HEK293 (cell line): Measurements from ENCODE around the gene ZNF732.

Experiments
- GLI2 ChIP-seq: fragments of 450-650 bp; formaldehyde crosslinking; IDR thresholded peaks from 2 replicates; pipeline ENCODE4; 2017; ENCODE audit warnings: missing biosample characterization, missing genetic modification characterization, low read depth, borderline replicate concordance
- ZNF140 ChIP-seq: fragments of 450-650 bp; formaldehyde crosslinking; IDR thresholded peaks from 2 replicates; pipeline ENCODE4 v1.5.1; 2016; ENCODE audit warnings: missing biosample characterization, missing genetic modification characterization
- ZNF146 ChIP-seq: fragments of 450-650 bp; formaldehyde crosslinking; IDR thresholded peaks from 2 replicates; pipeline ENCODE4 v1.5.1; 2016; ENCODE audit warnings: missing biosample characterization, missing genetic modification characterization
- ZNF155 ChIP-seq: fragments of 450-650 bp; formaldehyde crosslinking; IDR thresholded peaks from 2 replicates; pipeline ENCODE4 v1.5.1; 2016; ENCODE audit warnings: missing biosample characterization, missing genetic modification characterization
- ZNF610 ChIP-seq: fragments of 450-650 bp; formaldehyde crosslinking; IDR thresholded peaks from 2 replicates; pipeline ENCODE4 v1.5.1; 2016; ENCODE audit warnings: missing biosample characterization, missing genetic modification characterization, borderline replicate concordance
- ZNF830 ChIP-seq: fragments of 450-650 bp; IDR thresholded peaks from 2 replicates; pipeline ENCODE4 v1.5.0; 2018; ENCODE audit warnings: missing biosample characterization, missing genetic modification characterization, low read depth, mild to moderate bottlenecking, moderate library complexity
- TF ChIP-seq, protein P1 (sequence below): fragments of 450-650 bp; formaldehyde crosslinking; IDR thresholded peaks from 2 replicates; pipeline ENCODE4 v1.5.1; 2016; ENCODE audit warnings: missing biosample characterization, missing genetic modification characterization
- TF ChIP-seq, protein P2 (sequence below): fragments of 450-650 bp; formaldehyde crosslinking; IDR thresholded peaks from 2 replicates; pipeline ENCODE4 v1.5.1; 2016; ENCODE audit warnings: missing biosample characterization, missing genetic modification characterization
- TF ChIP-seq, protein P3 (sequence below): fragments of 450-650 bp; formaldehyde crosslinking; IDR thresholded peaks from 2 replicates; pipeline ENCODE4 v1.5.1; 2017; ENCODE audit warnings: missing biosample characterization, missing genetic modification characterization
- TF ChIP-seq, protein P4 (sequence below): fragments of 450-650 bp; formaldehyde crosslinking; IDR thresholded peaks from 2 replicates; pipeline ENCODE4 v1.5.1; 2016; ENCODE audit warnings: missing biosample characterization, missing genetic modification characterization
- TF ChIP-seq, protein P5 (sequence below): fragments of 450-650 bp; formaldehyde crosslinking; IDR thresholded peaks from 2 replicates; pipeline ENCODE4 v1.5.1; 2016; ENCODE audit warnings: missing biosample characterization, missing genetic modification characterization

DNA sequence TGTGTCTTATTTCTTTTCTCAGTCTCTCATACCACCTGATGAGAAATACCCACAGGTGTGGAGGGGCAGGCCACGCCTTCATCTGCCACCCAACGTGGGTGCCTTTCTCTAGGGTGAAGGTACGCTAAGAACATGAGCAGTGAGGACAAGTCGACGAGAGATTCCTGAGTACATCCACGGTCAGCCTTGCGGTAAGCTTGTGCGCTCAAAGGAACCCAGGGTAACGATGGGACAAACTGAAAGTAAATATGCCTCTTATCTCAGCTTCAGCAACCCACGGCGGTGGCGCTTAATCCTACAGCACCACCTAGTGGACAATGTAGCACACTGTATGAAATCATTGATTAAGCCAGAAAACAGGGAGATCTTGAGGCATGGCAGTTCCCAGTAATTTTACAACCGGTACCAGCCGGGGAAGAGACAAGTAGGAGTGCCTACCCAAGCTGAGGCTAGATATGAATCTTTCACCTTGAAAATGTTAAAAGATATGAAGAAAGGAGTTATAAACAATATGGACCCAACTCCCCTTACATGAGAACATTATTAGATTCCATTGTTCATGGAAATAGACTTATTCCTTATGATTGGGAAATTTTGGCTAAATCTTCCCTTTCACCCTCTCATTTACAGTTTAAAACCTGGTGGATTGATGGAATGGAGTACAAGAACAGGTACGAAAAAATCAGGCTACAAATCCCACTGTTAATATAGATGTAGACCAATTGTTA, 63.0 kb downstream of the ZNF732 start:
- TF ChIP-seq ZNF830 (tag by site-specific recombination) (no peak), ZNF146 (tag by site-specific recombination) (no peak), ZNF610 (no peak), ZNF155 (no peak), GLI2 (tag by site-specific recombination) (no peak), ZNF140 (tag by site-specific recombination) (no peak)
- TF ChIP-seq, protein P1, sequence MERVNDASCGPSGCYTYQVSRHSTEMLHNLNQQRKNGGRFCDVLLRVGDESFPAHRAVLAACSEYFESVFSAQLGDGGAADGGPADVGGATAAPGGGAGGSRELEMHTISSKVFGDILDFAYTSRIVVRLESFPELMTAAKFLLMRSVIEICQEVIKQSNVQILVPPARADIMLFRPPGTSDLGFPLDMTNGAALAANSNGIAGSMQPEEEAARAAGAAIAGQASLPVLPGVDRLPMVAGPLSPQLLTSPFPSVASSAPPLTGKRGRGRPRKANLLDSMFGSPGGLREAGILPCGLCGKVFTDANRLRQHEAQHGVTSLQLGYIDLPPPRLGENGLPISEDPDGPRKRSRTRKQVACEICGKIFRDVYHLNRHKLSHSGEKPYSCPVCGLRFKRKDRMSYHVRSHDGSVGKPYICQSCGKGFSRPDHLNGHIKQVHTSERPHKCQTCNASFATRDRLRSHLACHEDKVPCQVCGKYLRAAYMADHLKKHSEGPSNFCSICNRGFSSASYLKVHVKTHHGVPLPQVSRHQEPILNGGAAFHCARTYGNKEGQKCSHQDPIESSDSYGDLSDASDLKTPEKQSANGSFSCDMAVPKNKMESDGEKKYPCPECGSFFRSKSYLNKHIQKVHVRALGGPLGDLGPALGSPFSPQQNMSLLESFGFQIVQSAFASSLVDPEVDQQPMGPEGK (tag by site-specific recombination), result no peak
- TF ChIP-seq, protein P2, sequence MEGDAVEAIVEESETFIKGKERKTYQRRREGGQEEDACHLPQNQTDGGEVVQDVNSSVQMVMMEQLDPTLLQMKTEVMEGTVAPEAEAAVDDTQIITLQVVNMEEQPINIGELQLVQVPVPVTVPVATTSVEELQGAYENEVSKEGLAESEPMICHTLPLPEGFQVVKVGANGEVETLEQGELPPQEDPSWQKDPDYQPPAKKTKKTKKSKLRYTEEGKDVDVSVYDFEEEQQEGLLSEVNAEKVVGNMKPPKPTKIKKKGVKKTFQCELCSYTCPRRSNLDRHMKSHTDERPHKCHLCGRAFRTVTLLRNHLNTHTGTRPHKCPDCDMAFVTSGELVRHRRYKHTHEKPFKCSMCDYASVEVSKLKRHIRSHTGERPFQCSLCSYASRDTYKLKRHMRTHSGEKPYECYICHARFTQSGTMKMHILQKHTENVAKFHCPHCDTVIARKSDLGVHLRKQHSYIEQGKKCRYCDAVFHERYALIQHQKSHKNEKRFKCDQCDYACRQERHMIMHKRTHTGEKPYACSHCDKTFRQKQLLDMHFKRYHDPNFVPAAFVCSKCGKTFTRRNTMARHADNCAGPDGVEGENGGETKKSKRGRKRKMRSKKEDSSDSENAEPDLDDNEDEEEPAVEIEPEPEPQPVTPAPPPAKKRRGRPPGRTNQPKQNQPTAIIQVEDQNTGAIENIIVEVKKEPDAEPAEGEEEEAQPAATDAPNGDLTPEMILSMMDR, result no peak
- TF ChIP-seq, protein P3, sequence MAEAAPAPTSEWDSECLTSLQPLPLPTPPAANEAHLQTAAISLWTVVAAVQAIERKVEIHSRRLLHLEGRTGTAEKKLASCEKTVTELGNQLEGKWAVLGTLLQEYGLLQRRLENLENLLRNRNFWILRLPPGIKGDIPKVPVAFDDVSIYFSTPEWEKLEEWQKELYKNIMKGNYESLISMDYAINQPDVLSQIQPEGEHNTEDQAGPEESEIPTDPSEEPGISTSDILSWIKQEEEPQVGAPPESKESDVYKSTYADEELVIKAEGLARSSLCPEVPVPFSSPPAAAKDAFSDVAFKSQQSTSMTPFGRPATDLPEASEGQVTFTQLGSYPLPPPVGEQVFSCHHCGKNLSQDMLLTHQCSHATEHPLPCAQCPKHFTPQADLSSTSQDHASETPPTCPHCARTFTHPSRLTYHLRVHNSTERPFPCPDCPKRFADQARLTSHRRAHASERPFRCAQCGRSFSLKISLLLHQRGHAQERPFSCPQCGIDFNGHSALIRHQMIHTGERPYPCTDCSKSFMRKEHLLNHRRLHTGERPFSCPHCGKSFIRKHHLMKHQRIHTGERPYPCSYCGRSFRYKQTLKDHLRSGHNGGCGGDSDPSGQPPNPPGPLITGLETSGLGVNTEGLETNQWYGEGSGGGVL (tag by site-specific recombination), result no peak
- TF ChIP-seq, protein P4, sequence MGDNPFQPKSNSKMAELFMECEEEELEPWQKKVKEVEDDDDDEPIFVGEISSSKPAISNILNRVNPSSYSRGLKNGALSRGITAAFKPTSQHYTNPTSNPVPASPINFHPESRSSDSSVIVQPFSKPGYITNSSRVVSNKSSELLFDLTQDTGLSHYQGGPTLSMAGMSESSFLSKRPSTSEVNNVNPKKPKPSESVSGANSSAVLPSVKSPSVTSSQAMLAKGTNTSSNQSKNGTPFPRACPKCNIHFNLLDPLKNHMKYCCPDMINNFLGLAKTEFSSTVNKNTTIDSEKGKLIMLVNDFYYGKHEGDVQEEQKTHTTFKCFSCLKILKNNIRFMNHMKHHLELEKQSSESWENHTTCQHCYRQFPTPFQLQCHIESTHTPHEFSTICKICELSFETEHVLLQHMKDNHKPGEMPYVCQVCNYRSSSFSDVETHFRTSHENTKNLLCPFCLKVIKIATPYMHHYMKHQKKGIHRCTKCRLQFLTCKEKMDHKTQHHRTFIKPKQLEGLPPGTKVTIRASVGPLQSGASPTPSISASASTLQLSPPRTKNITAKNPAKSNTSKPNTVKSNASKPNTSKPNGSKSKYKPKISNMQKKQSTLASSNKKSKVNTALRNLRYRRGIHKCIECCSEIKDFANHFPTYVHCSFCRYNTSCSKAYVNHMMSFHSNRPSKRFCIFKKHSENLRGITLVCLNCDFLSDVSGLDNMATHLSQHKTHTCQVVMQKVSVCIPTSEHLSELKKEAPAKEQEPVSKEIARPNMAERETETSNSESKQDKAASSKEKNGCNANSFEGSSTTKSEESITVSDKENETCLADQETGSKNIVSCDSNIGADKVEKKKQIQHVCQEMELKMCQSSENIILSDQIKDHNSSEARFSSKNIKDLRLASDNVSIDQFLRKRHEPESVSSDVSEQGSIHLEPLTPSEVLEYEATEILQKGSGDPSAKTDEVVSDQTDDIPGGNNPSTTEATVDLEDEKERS, result no peak
- TF ChIP-seq, protein P5, sequence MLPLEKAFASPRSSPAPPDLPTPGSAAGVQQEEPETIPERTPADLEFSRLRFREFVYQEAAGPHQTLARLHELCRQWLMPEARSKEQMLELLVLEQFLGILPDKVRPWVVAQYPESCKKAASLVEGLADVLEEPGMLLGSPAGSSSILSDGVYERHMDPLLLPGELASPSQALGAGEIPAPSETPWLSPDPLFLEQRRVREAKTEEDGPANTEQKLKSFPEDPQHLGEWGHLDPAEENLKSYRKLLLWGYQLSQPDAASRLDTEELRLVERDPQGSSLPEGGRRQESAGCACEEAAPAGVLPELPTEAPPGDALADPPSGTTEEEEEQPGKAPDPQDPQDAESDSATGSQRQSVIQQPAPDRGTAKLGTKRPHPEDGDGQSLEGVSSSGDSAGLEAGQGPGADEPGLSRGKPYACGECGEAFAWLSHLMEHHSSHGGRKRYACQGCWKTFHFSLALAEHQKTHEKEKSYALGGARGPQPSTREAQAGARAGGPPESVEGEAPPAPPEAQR (tag by site-specific recombination), result no peak
